Transverse colon (tissue), 4 donors: ENCODE measurements around the gene HSD17B8.

Experiments used
- POLR2AphosphoS5 ChIP-seq, 3 donors: sonication (generic); formaldehyde crosslinking; IDR thresholded peaks; one replicate each; pipeline ENCODE4 v1.6.1; 2016; ENCODE audit warnings: antibody characterized with exemption in 3 of 3
- TF ChIP-seq, protein P1 (sequence below), 5 experiments: fragments of 200-600 bp in 3 of 5; fragments of 450-650 bp in 2 of 5; sonication (generic) in 3 of 5; IDR thresholded peaks; 1 replicate in 2 of 5; 2 replicates in 3 of 5; pipeline ENCODE4 v1.5.1; 2016 to 2017; ENCODE audit warnings: antibody characterized with exemption in 5 of 5, inconsistent platforms in 3 of 5, mild to moderate bottlenecking in 2 of 5, moderate library complexity in 1 of 5

DNA sequence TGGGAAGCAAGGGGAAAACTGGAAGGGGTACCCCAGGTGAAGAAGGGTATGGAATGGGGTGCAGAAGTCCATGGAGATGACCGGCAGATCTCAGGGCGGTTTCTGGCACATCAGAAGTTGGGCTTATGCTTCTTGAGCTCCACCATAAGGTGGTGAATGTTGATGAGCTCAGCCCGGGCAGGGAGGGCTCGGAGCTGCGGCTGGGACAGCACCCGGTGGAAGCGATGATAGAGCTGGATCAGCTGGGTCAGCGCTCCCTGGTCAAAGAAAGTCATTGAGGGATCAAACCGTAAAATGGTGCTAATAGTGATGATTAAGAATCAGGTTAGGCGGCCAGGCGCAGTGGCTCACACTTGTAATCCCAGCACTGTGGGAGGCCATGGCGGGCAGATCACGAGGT is 46.3 kb downstream of the HSD17B8 start:
- TF ChIP-seq, protein P1, sequence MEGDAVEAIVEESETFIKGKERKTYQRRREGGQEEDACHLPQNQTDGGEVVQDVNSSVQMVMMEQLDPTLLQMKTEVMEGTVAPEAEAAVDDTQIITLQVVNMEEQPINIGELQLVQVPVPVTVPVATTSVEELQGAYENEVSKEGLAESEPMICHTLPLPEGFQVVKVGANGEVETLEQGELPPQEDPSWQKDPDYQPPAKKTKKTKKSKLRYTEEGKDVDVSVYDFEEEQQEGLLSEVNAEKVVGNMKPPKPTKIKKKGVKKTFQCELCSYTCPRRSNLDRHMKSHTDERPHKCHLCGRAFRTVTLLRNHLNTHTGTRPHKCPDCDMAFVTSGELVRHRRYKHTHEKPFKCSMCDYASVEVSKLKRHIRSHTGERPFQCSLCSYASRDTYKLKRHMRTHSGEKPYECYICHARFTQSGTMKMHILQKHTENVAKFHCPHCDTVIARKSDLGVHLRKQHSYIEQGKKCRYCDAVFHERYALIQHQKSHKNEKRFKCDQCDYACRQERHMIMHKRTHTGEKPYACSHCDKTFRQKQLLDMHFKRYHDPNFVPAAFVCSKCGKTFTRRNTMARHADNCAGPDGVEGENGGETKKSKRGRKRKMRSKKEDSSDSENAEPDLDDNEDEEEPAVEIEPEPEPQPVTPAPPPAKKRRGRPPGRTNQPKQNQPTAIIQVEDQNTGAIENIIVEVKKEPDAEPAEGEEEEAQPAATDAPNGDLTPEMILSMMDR (IDR thresholded peaks at IDR 0.05): no peak
- no peak for TF ChIP-seq POLR2AphosphoS5 (IDR thresholded peaks at IDR 0.05)
